SW 1271 (cell line): ENCODE data around the gene TBL3.

Experiments used
- DNase-seq, 2 experiments: peaks; one replicate each; lab custom pipeline; 2025; lab: John Stamatoyannopoulos, UW

Gene TBL3

GRCh38 chr16:2016407-2016922 is 44.6 kb downstream of the TBL3 start:
- no peak for DNase-seq

DNA sequence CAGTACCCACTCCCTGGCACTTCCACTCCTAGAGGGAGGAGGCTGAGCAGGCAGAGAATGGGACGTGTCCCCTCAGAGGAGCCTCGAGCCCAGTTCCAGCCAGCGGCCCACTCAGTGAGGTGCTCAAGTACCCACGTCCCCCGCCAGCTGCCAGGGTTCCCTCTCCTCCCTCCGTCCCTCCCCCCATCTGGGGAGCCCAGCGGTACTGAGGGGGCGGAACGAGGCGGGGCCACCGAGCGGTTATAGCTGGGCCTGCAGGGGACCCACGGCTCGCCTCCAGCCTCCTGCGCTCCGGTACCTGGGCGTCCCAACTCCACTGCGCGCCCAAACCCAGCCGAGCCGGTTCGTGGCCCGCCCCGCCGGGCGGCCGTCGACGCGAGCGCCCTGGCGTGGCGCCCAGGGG is 47.7 kb downstream of the TBL3 start, which contains the start of gene NPW:
TSS of gene NPW (plus strand) at position 268 of the 403 bp plus-strand sequence.
- DNase-seq: no peak

DNA sequence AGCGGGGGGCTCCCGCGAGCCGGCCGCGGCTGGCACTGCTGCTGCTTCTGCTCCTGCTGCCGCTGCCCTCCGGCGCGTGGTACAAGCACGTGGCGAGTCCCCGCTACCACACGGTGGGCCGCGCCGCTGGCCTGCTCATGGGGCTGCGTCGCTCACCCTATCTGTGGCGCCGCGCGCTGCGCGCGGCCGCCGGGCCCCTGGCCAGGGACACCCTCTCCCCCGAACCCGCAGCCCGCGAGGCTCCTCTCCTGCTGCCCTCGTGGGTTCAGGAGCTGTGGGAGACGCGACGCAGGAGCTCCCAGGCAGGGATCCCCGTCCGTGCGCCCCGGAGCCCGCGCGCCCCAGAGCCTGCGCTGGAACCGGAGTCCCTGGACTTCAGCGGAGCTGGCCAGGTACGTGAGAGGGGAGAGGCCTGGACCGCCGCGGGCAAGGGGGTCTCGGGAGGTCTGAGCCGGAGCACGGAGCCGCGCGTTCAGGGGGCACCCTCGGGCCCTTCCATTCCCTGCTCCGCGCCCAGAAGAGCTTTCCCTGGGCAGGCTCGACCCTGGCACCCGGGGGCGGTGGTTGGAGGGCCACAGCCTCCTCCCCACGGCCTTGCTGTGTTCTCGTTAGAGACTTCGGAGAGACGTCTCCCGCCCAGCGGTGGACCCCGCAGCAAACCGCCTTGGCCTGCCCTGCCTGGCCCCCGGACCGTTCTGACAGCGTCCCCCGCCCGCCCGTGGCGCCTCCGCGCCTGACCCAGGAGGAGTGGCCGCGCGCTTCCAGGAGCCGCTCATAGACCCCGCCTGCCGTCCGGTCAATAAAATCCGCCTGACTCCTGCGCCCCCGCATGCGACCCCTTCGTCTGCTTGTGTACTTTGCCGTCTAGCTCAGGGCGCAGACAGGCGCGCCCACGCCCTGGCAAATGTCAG is 48.3 kb downstream of the TBL3 start:
- DNase-seq: no peak

DNA sequence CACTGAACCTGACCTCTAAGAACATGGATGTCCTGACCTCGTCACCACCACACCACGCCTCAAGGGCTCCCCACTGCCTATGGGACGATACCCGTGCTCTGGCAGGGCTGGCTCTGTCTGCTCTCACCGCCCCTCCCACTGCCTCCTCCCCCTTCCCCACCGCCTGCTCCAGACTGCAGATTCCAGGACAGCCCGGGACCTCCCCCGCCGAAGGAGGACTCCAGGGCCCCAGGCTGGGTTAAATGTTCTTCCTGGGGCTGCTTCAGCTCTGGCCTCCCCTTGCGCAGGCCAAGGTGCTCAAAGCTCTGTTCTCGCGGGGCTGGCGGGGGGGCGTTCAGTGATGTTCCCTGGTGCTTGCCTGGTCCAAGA is 50.9 kb downstream of the TBL3 start:
- DNase-seq: no peak

- peak in 1 of 2 experiments; percentile 60 for DNase-seq
These were observed 51.5 kb downstream of the TBL3 start for GRCh38 chr16:2023092-2024031.

GRCh38 chr16:2024032-2024420 is 52.2 kb downstream of the TBL3 start:
- no peak for DNase-seq

DNA sequence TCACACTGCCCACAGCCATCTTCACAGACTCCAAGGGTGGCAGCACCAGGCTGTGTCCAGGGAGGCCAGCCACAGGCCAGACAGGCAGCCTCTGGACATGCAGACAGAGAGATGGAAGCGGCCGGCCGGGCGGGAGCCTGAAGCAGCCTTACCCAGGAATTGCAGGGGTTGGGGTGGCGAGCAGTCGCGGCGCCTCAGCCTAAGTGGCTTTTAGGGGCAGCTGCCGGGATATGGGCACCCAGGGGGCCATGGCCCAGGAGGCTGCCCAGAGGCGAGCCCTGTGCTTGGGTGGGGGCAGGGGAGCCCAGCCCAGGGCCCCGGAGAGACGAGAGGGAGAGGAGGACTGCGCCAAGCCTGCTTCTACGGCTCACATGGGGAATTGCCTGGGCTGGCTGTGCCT is 53.4 kb downstream of the TBL3 start:
- no peak for DNase-seq

DNA sequence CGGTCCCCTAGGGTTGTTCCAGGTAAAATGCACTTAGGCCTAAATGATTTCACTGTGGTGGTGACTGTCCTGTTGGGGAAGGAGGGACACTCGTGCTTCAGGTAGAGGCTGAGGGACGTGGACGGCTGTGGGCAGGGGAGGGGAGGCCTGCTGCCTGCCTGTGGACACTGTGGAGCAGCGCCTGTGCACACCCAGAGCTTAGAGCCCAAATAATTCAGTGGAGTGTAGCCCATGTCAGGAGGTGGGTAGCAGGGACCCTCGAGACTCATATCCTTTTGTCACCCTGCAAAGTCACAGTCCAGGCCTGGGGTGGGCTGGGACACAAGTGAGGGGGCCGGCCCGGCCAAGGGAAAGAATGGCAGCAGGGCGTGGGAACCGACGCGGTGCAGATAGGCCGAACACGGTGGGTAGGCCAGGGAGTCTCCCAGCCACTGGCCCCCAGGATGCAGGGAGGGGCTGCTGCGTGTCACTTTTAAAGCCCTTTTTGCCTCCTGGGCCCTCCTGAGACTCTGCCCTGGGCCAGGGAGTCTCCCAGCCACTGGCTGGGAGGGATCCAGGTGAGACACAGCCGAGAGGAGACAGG is 54.1 kb downstream of the TBL3 start:
- DNase-seq: no peak

DNA sequence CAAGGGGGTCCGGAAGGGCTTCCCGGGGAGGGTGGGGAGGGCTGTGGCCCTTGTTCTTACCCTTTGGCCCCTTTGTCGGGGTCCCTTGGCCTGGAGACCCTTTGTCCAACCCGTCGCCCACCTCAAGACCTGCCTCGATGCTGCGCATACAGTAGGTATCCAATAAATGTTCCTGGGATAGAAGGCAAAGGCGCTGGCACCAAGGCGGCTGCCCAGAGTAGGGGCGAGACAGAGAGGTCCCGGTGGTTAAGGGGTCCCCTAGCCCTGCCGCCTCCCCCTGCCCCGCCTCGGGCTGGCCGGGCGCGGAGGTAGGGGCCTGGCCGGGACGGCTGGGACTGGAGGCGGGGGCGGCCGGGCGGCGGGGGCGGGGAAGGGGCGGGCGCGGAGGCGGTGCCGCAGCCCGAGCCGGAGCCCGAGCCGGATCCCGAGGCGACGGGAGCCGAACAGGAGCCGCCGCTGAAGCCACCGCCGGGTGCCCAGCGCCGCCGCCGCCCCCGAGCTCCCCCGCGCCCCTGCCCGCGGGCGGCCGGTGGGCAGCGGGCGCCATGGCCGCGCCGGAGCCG is 54.7 kb downstream of the TBL3 start, which contains the start of gene NHERF2:
TSS of gene NHERF2 (plus strand) at position 442 of the 563 bp plus-strand sequence. CDS start at position 546, 104 bp downstream.
- no peak for DNase-seq

DNA sequence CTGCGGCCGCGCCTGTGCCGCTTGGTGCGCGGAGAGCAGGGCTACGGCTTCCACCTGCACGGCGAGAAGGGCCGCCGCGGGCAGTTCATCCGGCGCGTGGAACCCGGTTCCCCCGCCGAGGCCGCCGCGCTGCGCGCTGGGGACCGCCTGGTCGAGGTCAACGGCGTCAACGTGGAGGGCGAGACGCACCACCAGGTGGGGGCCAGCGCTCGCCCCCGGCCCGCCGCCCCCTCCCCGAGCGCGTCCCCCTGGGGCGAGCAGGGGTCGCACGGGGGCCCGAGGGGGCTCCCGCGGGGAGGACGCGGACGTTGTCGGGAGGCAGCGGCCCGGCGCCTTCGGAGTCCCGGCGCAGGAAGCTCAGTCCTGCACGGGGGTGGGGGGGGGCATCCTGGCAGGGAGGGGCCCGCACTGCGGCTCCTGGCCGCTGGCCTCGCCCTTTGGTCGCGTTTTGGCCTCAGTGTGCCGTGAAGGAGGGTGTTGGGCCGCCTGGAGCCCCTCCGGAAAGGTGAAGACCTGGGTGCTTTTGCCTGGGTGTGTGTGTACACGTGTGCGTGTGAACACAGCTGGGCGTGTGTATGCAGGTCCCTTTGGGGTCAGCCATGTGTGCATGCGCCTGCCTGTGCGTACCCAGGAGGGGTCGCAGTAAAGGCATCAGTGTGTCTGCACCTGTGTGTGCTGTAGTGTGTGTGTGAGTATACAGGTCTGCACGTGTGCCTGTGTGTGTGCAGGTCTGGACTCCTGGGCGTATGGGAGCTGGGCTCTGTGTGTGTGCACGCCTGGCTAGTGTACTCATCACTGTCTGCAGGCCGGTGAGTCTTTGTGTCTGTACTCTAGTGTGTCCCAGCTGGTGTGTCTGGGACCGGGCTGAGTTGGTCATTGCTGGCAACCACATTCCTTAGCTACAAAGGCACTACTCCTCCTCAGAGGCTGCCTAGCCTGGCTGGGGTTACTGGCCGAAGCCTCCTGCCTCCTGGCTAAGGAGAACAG is 55.5 kb downstream of the TBL3 start:
- DNase-seq: no peak

DNA sequence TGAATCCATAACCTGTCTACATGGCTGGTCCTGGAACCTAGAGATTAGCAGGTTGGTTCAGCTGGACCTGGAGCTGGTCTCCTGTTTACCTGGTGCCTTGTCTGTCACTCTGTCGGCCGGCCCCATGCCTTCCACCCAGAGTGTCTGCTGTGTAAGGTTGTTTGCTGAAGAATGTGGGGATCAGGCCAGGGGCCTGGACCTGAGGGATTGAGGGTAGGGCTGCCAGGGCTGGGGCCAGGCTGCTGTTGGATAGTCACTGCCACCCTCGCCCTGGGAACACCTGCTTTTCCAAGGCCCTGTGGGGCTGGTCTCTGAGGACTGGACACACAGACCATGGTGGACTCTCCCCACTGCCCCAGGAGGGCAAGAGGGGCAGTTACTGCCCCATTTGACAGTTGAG is 56.3 kb downstream of the TBL3 start:
- DNase-seq: no peak

DNA sequence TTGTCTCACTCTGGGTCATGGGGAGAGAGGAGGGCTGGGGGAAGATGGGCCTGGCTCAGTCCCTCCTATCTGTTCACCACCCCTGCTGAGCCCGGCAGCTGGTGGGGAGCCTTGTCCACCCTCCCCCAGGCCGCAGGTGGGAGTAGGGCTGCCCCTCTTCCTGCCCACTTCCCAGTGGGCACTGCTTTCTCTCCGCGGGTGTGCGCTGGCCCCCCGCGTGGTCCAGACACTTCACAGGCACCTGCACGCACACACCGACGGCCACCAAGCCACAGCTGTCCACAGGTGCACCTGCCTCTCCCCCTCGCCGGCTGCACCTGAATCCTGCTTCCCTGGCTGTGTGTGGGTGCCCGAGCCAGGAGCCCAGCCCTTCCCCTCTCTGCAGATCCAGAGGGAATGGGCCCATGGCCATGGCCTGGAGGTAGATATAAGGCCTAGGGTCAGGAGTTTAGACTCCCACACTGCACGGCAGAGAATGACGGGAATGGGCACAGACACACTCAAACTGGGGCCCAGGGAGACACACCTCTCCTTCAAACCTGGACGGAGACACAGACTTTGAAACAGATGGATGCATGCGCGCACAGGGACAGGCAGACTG is 56.9 kb downstream of the TBL3 start:
- no peak for DNase-seq

- DNase-seq: no peak
These were observed 57.5 kb downstream of the TBL3 start for GRCh38 chr16:2029350-2029749.

DNA sequence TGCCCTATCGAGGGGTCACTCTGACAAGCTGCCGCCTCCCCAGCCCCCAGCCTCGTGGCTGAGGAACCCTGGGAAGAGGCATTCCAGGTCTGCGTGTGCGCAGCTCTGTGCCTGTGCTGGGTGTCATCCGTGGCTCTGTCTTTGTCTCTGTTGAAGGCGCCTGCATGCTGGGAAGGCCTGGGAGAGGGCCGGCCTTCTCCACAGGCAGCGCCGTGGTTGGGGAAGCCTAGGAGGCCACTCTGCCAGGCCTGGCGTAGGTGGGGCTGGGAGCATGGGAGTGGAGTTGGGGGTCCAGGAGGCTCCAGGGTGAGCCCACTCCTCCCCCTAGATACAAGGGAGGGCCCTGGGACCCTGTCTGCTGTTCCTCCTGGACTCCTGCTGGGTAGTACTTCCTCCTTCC is 58.2 kb downstream of the TBL3 start:
- no peak for DNase-seq

DNA sequence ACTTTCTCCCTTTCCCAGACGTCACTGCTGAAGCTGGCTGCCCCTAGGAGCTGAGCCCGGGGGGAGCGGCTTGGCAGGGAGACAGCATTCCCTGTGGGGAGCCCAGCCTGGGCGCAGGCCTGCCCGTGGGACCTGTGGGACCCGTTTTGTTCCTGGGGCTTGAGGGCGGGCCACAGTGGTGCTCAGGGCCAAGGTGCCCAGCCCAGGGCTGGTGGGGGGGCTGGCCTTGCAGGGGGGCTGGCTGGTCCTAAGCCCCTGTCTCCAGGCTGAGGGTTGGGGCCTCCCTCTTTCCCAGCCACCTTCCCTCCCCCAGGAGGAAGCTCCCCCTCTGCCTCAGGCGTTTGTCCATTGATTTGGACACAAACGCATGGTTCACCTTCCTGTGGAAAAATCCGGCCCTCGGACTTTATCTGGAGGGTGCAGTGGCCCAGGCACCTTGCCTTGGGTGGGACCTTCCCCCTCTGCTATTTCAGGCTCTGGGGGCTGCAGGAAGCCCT is 59.3 kb downstream of the TBL3 start:
- no peak for DNase-seq
